GM23248 (cell line): ENCODE data around the gene SCYL3. TPM values are rescaled to one million over a fixed set of nuclear protein-coding genes. Genes with fewer than 3 reads are reported as not detected.

ENCODE experiments used
- DNase-seq: peaks from one replicate; pipeline ENCODE4 v3.0.0-alpha.2; 2015
- H2AFZ ChIP-seq: fragments of 200-600 bp; sonication (generic); 2 replicates; pipeline ENCODE4 v1.6.1; 2016; ENCODE audit warnings: antibody characterized with exemption
- H3F3A ChIP-seq: fragments of 200-600 bp; sonication (generic); 2 replicates; pipeline ENCODE4 v1.6.1; 2016; ENCODE audit warnings: mild to moderate bottlenecking, antibody characterized with exemption, mixed run types; ENCODE audit not compliant: insufficient read depth
- H3K27ac ChIP-seq: fragments of 200-600 bp; sonication (generic); 2 replicates; pipeline ENCODE4 v1.5.1; 2016; ENCODE audit warnings: mild to moderate bottlenecking
- H3K27me3 ChIP-seq: fragments of 200-600 bp; sonication (generic); replicated peaks from 2 replicates; pipeline ENCODE4 v1.6.1; 2016; ENCODE audit warnings: mild to moderate bottlenecking; ENCODE audit not compliant: insufficient read depth
- H3K36me3 ChIP-seq: fragments of 200-600 bp; sonication (generic); 2 replicates; pipeline ENCODE4 v1.6.1; 2016; ENCODE audit warnings: low read depth, mild to moderate bottlenecking
- H3K4me1 ChIP-seq: fragments of 200-600 bp; sonication (generic); 2 replicates; pipeline ENCODE4 v1.6.1; 2016; ENCODE audit warnings: mild to moderate bottlenecking; ENCODE audit not compliant: insufficient read depth
- H3K4me2 ChIP-seq: fragments of 200-600 bp; sonication (generic); one replicate; pipeline ENCODE4 v1.6.1; 2016; ENCODE audit warnings: mild to moderate bottlenecking; ENCODE audit not compliant: unreplicated experiment
- H3K4me3 ChIP-seq: fragments of 200-600 bp; sonication (generic); 2 replicates; pipeline ENCODE4 v1.5.1; 2016; ENCODE audit warnings: mild to moderate bottlenecking
- H3K79me2 ChIP-seq: fragments of 200-600 bp; sonication (generic); 2 replicates; pipeline ENCODE4 v1.6.1; 2016; ENCODE audit warnings: mild to moderate bottlenecking; ENCODE audit not compliant: insufficient read depth
- H3K9ac ChIP-seq: fragments of 200-600 bp; sonication (generic); 2 replicates; pipeline ENCODE4 v1.6.1; 2016; ENCODE audit warnings: mild to moderate bottlenecking
- H3K9me2 ChIP-seq: fragments of 200-600 bp; sonication (generic); 2 replicates; pipeline ENCODE4 v1.6.1; 2016; ENCODE audit warnings: mixed run types, mild to moderate bottlenecking, moderate library complexity; ENCODE audit not compliant: insufficient read depth
- H3K9me3 ChIP-seq: fragments of 200-600 bp; sonication (generic); one replicate; pipeline ENCODE4 v1.6.1; 2017; ENCODE audit warnings: low read depth
- H4K20me1 ChIP-seq: fragments of 200-600 bp; sonication (generic); 2 replicates; pipeline ENCODE4 v1.6.0; 2016; ENCODE audit not compliant: insufficient read depth
- EZH2 ChIP-seq: fragments of 200-600 bp; sonication (generic); IDR thresholded peaks from 2 replicates; pipeline ENCODE4 v1.6.1; 2018; ENCODE audit warnings: antibody characterized with exemption, mild to moderate bottlenecking; ENCODE audit not compliant: insufficient read depth, poor library complexity, severe bottlenecking
- EZH2phosphoT487 ChIP-seq: fragments of 200-600 bp; sonication (generic); IDR thresholded peaks from 2 replicates; pipeline ENCODE4 v1.6.1; 2018; ENCODE audit warnings: antibody characterized with exemption, moderate library complexity, mild to moderate bottlenecking, low read depth; ENCODE audit not compliant: insufficient read depth
- WGBS, 2 experiments: methylation state at CpG; one replicate each; pipeline ENCODE4 v1.1.6; 2015 to 2017; ENCODE audit warnings: low lambda C conversion rate in 2 of 2, low coverage in 1 of 2; ENCODE audit errors: missing lambda C conversion rate in 2 of 2; 5-methylcytosine and 5-hydroxymethylcytosine counted together
- in situ Hi-C: fragments of 300-500 bp; cut with MboI; formaldehyde crosslinking; loops from 2 replicates; pipeline ENCODE4 v1.15.0; 2020
- polyA plus RNA-seq: library from polyadenylated mRNA; unstranded; fragments of >200 nt; fragmentation: Nextera tagmentation; extraction: Ambion mirVana; gene quantifications from 2 replicates; pipeline ENCODE4 v1.2.1, GENCODE V29; 2016
- total RNA-seq: library from RNA; depleted of rRNA; stranded (reverse); fragments of >200 nt; shearing (Covaris generic); gene quantifications from 2 replicates; pipeline ENCODE4 v1.2.3, GENCODE V29; 2014

SCYL3 gene
- total and polyA plus RNA-seq, 2 experiments from 2014 or later: 5.8 to 7.6 TPM

- H3K4me3 ChIP-seq: no peak overlapping the region
- no peaks in the 10 kb centered on the region for H3K9me2 ChIP-seq
- H3K4me1 ChIP-seq: no peaks in the 10 kb centered on the region
- no peak overlapping the region for H3K4me2 ChIP-seq
- no peak for TF ChIP-seq EZH2
- no peak overlapping the region for H3K27ac ChIP-seq
- in situ Hi-C loops: no loop called here
- no peaks in the 10 kb centered on the region for H4K20me1 ChIP-seq
- WGBS, 2 experiments: 94 to 96% methylated on average over 1 of the region's 1 CpG
- peaks cover 4% of the 10 kb centered on the region; the same call in 1 of the 2 replicates for H3K36me3 ChIP-seq
- no peak overlapping the region for H2AFZ ChIP-seq
- H3K27me3 ChIP-seq: no peaks in the 10 kb centered on the region
- no peaks in the 10 kb centered on the region for H3K9me3 ChIP-seq
- H3K9ac ChIP-seq: no peak overlapping the region
- DNase-seq: no peak
- no peaks in the 10 kb centered on the region for H3F3A ChIP-seq
- no peaks in the 10 kb centered on the region for H3K79me2 ChIP-seq
Measured at GRCh38 chr1:169829671-169830070, 64.0 kb downstream of the SCYL3 start.

GRCh38 chr1:169824153-169824552 is 69.5 kb downstream of the SCYL3 start:
- 98% methylated on average over 3 of the region's 3 CpGs for whole genome bisulfite sequencing, 2 experiments
- H3K27me3 ChIP-seq: no peaks in the 10 kb centered on the region
- H3K4me3 ChIP-seq: no peak overlapping the region
- H4K20me1 ChIP-seq: no peaks in the 10 kb centered on the region
- no peaks in the 10 kb centered on the region for H3K4me1 ChIP-seq
- no peaks in the 10 kb centered on the region for H3K79me2 ChIP-seq
- no peaks in the 10 kb centered on the region for H3K9me2 ChIP-seq
- no peaks in the 10 kb centered on the region for H3F3A ChIP-seq
- no peak for DNase-seq
- no peak overlapping the region for H2AFZ ChIP-seq
- in situ Hi-C loops: no loop called here
- no peak overlapping the region for H3K27ac ChIP-seq
- no peaks in the 10 kb centered on the region for H3K36me3 ChIP-seq
- no peak overlapping the region for H3K9ac ChIP-seq
- no peaks in the 10 kb centered on the region for H3K9me3 ChIP-seq
- TF ChIP-seq EZH2phosphoT487: no peak
- TF ChIP-seq EZH2: no peak
- no peak overlapping the region for H3K4me2 ChIP-seq

GRCh38 chr1:169821500-169821899 is 72.2 kb downstream of the SCYL3 start:
- in situ Hi-C loops: no loop called here
- Histone ChIP-seq H3K4me3 (no peak overlapping the region), H4K20me1 (no peaks in the 10 kb centered on the region), H2AFZ (no peak overlapping the region), H3K9me3 (no peaks in the 10 kb centered on the region), H3K4me2 (no peak overlapping the region), H3K79me2 (no peaks in the 10 kb centered on the region), H3K9ac (no peak overlapping the region), H3K9me2 (no peaks in the 10 kb centered on the region), H3K36me3 (no peaks in the 10 kb centered on the region), H3K4me1 (no peaks in the 10 kb centered on the region), H3F3A (no peaks in the 10 kb centered on the region), H3K27ac (no peak overlapping the region), H3K27me3 (no peaks in the 10 kb centered on the region)
- no peak for TF ChIP-seq EZH2phosphoT487
- no peak for TF ChIP-seq EZH2
- no peak for DNase-seq
- WGBS, 2 experiments: 98% methylated on average over 7 of the region's 7 CpGs

GRCh38 chr1:169816617-169817016 is 77.1 kb downstream of the SCYL3 start:
- no peak overlapping the region for H3K4me3 ChIP-seq
- H3K27ac ChIP-seq: no peak overlapping the region
- 95 to 100% methylated on average over 1 of the region's 1 CpG for WGBS, 2 experiments
- H4K20me1 ChIP-seq: no peaks in the 10 kb centered on the region
- H3K4me2 ChIP-seq: no peak overlapping the region
- H3K9me2 ChIP-seq: no peaks in the 10 kb centered on the region
- no peaks in the 10 kb centered on the region for H3K9me3 ChIP-seq
- no peaks in the 10 kb centered on the region for H3K36me3 ChIP-seq
- no peak overlapping the region for H2AFZ ChIP-seq
- H3K27me3 ChIP-seq: no peaks in the 10 kb centered on the region
- H3K4me1 ChIP-seq: no peaks in the 10 kb centered on the region
- in situ Hi-C loops: no loop called here
- no peak overlapping the region for H3K9ac ChIP-seq
- no peak for DNase-seq
- H3F3A ChIP-seq: no peaks in the 10 kb centered on the region
- H3K79me2 ChIP-seq: no peaks in the 10 kb centered on the region
- TF ChIP-seq EZH2phosphoT487: no peak
- TF ChIP-seq EZH2: no peak

- no peaks in the 10 kb centered on the region for H3K27me3 ChIP-seq
- H3K79me2 ChIP-seq: no peaks in the 10 kb centered on the region
- in situ Hi-C loops: no loop called here
- no peak overlapping the region for H3K4me3 ChIP-seq
- no peaks in the 10 kb centered on the region for H3F3A ChIP-seq
- no peak for DNase-seq
- no peak overlapping the region for H3K27ac ChIP-seq
- H3K9ac ChIP-seq: no peak overlapping the region
- no peak overlapping the region for H3K4me2 ChIP-seq
- no peaks in the 10 kb centered on the region for H3K9me2 ChIP-seq
- 53 to 57% methylated on average over 2 of the region's 2 CpGs for WGBS, 2 experiments
- TF ChIP-seq EZH2 (no peak), EZH2phosphoT487 (no peak)
- H2AFZ ChIP-seq: no peak overlapping the region
- no peaks in the 10 kb centered on the region for H4K20me1 ChIP-seq
- H3K36me3 ChIP-seq: no peaks in the 10 kb centered on the region
- no peaks in the 10 kb centered on the region for H3K9me3 ChIP-seq
- H3K4me1 ChIP-seq: no peaks in the 10 kb centered on the region
Measured at GRCh38 chr1:169814265-169814664, 79.4 kb downstream of the SCYL3 start.
